ELF-1 (cell line): ENCODE data around the gene DMRTA2.

Experiments used
- DNase-seq: peaks from one replicate; pipeline ENCODE4 v3.0.0-alpha.2; 2016; ENCODE audit warnings: low read depth, low spot score

DMRTA2 gene

GRCh38 chr1:50424045-50424883, 1.0 kb upstream of the DMRTA2 start:
- peak; percentile 22 for DNase-seq

GRCh38 chr1:50423670-50424000, 392 bp upstream of the DMRTA2 start:
- DNase-seq: no peak

- DNase-seq: no peak
Observed at GRCh38 chr1:50422675-50422945, 633 bp downstream of the DMRTA2 start.

GRCh38 chr1:50421768-50422674, 1.2 kb downstream of the DMRTA2 start:
- DNase-seq: peak; percentile 61

GRCh38 chr1:50421366-50421748, 1.9 kb downstream of the DMRTA2 start:
- DNase-seq: peak; percentile 30

GRCh38 chr1:50420689-50421365, 2.4 kb downstream of the DMRTA2 start:
- DNase-seq: peak; percentile 58

GRCh38 chr1:50419907-50420677, 3.2 kb downstream of the DMRTA2 start:
- no peak for DNase-seq

GRCh38 chr1:50419192-50419906, 3.9 kb downstream of the DMRTA2 start:
- DNase-seq: peak; percentile 72

GRCh38 chr1:50418600-50419109, 4.6 kb downstream of the DMRTA2 start:
- DNase-seq: peak; percentile 76

- no peak for DNase-seq
Observed at GRCh38 chr1:50417946-50418599, 5.2 kb downstream of the DMRTA2 start.

GRCh38 chr1:50417507-50417906, 5.7 kb downstream of the DMRTA2 start:
- DNase-seq: no peak

- peak; percentile 61 for DNase-seq
Observed at GRCh38 chr1:50416553-50417453, 6.4 kb downstream of the DMRTA2 start.

- DNase-seq: no peak
Observed at GRCh38 chr1:50416150-50416527, 7.1 kb downstream of the DMRTA2 start.

- peak; percentile 28 for DNase-seq
Observed at GRCh38 chr1:50415235-50416149, 7.8 kb downstream of the DMRTA2 start.

- no peak for DNase-seq
Observed at GRCh38 chr1:50414853-50415234, 8.4 kb downstream of the DMRTA2 start.

- no peak for DNase-seq
Observed at GRCh38 chr1:50412813-50413476, 10.3 kb downstream of the DMRTA2 start.

- no peak for DNase-seq
Observed at GRCh38 chr1:50405814-50406213, 17.4 kb downstream of the DMRTA2 start.
